Activated gamma-delta T cell treated with anti-CD3 and anti-CD28 coated beads, Interleukin-2, amount 50 U/mL, for 16 hours (primary cell): ENCODE results near the gene TMEM223.
"Not testable (repeated sequence)": the region's sequence is repeated elsewhere in the genome, so short reads cannot be mapped to it uniquely, and the experiment has no call there.

Experiments used
- DNase-seq: peaks from one replicate; pipeline ENCODE4 v3.0.0-alpha.2; 2020; ENCODE audit warnings: low read depth

TMEM223 gene

GRCh38 chr11:62791501-62792201, at the start of gene TMEM223:
Gene TMEM223, minus strand, starts transcription at chr11:62792006. Its CDS starts 12 bp downstream, at chr11:62791994.
- peak; percentile 86 for DNase-seq

GRCh38 chr11:62840721-62841360, 49.0 kb upstream of the TMEM223 start:
- DNase-seq = peak; percentile 71

- peak; percentile 82 for DNase-seq
These were observed 47.5 kb upstream of the TMEM223 start, which contains the start of gene WDR74 for GRCh38 chr11:62839050-62839945. Gene WDR74, minus strand, starts transcription at chr11:62839590. Its CDS starts 20 bp downstream, at chr11:62839570.

- no peak for DNase-seq
These were observed 43.5 kb upstream of the TMEM223 start for GRCh38 chr11:62835336-62835735.

- DNase-seq = no peak
These were observed 40.8 kb upstream of the TMEM223 start, which contains the start of gene TEX54 for GRCh38 chr11:62832336-62833234. Gene TEX54, minus strand, starts transcription at chr11:62832841.

GRCh38 chr11:62831520-62832335, 39.9 kb upstream of the TMEM223 start, which contains the start of gene STX5:
Gene STX5, minus strand, starts transcription at chr11:62832051. Its CDS starts 808 bp downstream, at chr11:62831243.
- DNase-seq = peak; percentile 100

- DNase-seq = no peak
These were observed 39.2 kb upstream of the TMEM223 start for GRCh38 chr11:62830904-62831519.

GRCh38 chr11:62828130-62828529, 36.3 kb upstream of the TMEM223 start:
- DNase-seq = not testable (repeated sequence)

- DNase-seq = no peak
These were observed 31.9 kb upstream of the TMEM223 start for GRCh38 chr11:62823677-62824076.

- no peak for DNase-seq
These were observed 25.3 kb upstream of the TMEM223 start for GRCh38 chr11:62817129-62817528.

- no peak for DNase-seq
These were observed 24.8 kb upstream of the TMEM223 start for GRCh38 chr11:62816557-62816956.

- no peak for DNase-seq
These were observed 19.9 kb upstream of the TMEM223 start for GRCh38 chr11:62811659-62812058.

- no peak for DNase-seq
These were observed 18.9 kb upstream of the TMEM223 start for GRCh38 chr11:62810748-62811147.

- no peak for DNase-seq
These were observed 14.9 kb upstream of the TMEM223 start for GRCh38 chr11:62806611-62807121.

- no peak for DNase-seq
These were observed 14.2 kb upstream of the TMEM223 start for GRCh38 chr11:62805961-62806441.

GRCh38 chr11:62805076-62805892, 13.5 kb upstream of the TMEM223 start, which contains the start of gene NXF1:
Gene NXF1, minus strand, starts transcription at chr11:62805440. Its CDS starts 84 bp downstream, at chr11:62805356.
- DNase-seq = peak; percentile 93

- DNase-seq = no peak
These were observed 12.7 kb upstream of the TMEM223 start for GRCh38 chr11:62804310-62805075.

GRCh38 chr11:62801071-62801470, 9.3 kb upstream of the TMEM223 start:
- DNase-seq = no peak
